HuH-7.5 (cell line): Measurements from ENCODE around the gene TMCO1.
"Not testable (repeated sequence)": the region's sequence is repeated elsewhere in the genome, so short reads cannot be mapped to it uniquely, and the experiment has no call there.

Experiments used
- DNase-seq: peaks from one replicate; pipeline ENCODE4 v3.0.0; 2011; ENCODE audit warnings: low spot score

The TMCO1 gene

GRCh38 chr1:165747632-165748447 lies 20.8 kb downstream of the TMCO1 start:
- peak; percentile 25 for DNase-seq

GRCh38 chr1:165744913-165745312 lies 23.8 kb downstream of the TMCO1 start:
- not testable (repeated sequence) for DNase-seq

- no peak for DNase-seq
These were observed 26.5 kb downstream of the TMCO1 start for GRCh38 chr1:165742194-165742593.

GRCh38 chr1:165738794-165739193 lies 29.9 kb downstream of the TMCO1 start:
- no peak for DNase-seq

- DNase-seq = no peak
These were observed 31.5 kb downstream of the TMCO1 start for GRCh38 chr1:165737196-165737595.

- no peak for DNase-seq
These were observed 33.8 kb downstream of the TMCO1 start for GRCh38 chr1:165734906-165735305.

- no peak for DNase-seq
These were observed 41.8 kb downstream of the TMCO1 start for GRCh38 chr1:165726841-165727240.

- no peak for DNase-seq
These were observed 42.5 kb downstream of the TMCO1 start for GRCh38 chr1:165726169-165726568.

- DNase-seq = peak; percentile 23
These were observed 50.7 kb downstream of the TMCO1 start for GRCh38 chr1:165717918-165718515.

GRCh38 chr1:165716265-165717051 lies 52.2 kb downstream of the TMCO1 start:
- not testable (repeated sequence) for DNase-seq

GRCh38 chr1:165712764-165713163 lies 55.9 kb downstream of the TMCO1 start:
- DNase-seq = no peak

GRCh38 chr1:165707984-165708706 lies 60.5 kb downstream of the TMCO1 start:
- no peak for DNase-seq

GRCh38 chr1:165703648-165704047 lies 65.0 kb downstream of the TMCO1 start:
- DNase-seq = no peak

- DNase-seq = not testable (repeated sequence)
These were observed 66.7 kb downstream of the TMCO1 start for GRCh38 chr1:165701922-165702321.

GRCh38 chr1:165699577-165699976 lies 69.1 kb downstream of the TMCO1 start:
- no peak for DNase-seq

GRCh38 chr1:165698761-165699052 lies 70.0 kb downstream of the TMCO1 start:
- no peak for DNase-seq

GRCh38 chr1:165697881-165698760 lies 70.5 kb downstream of the TMCO1 start, which contains the start of gene ALDH9A1:
Gene ALDH9A1 (minus strand): TSS chr1:165698562. CDS start chr1:165698558, 4 bp downstream.
- peak; percentile 52 for DNase-seq

GRCh38 chr1:165697491-165697880 lies 71.2 kb downstream of the TMCO1 start:
- no peak for DNase-seq

GRCh38 chr1:165696625-165697100 lies 72.0 kb downstream of the TMCO1 start:
- DNase-seq = no peak

- DNase-seq = no peak
These were observed 73.6 kb downstream of the TMCO1 start for GRCh38 chr1:165695031-165695430.

- no peak for DNase-seq
These were observed 80.6 kb downstream of the TMCO1 start for GRCh38 chr1:165688046-165688445.
